ENCODE measurements around the gene WNT3. TPM values are rescaled to one million over a fixed set of nuclear protein-coding genes. Genes with fewer than 3 reads are reported as not detected.

Gene WNT3
- total and polyA plus RNA-seq, 4 donors, result 0.74 to 2.9 (median 1.4) TPM

GRCh38 chr17:46783031-46783593 lies 35.4 kb downstream of the WNT3 start:
- H3K9ac ChIP-seq (ENCODE audit: insufficient read depth in 1 of 2, low read length in 2 of 2), result no peak overlapping the region
- H3K4me3 ChIP-seq, result no peak overlapping the region
- H3K27me3 ChIP-seq (ENCODE audit: control insufficient read depth in 3 of 3, insufficient read depth in 3 of 3, low read length in 2 of 3), result peaks cover 0 to 6% (median 0%) of the 10 kb centered on the region in 3 donors
- ATAC-seq (ENCODE audit: insufficient read depth, low FRiP score) (no peak), DNase-seq (no peak)
- H3K27ac ChIP-seq (ENCODE audit: low read depth in 1 of 2, low read length in 1 of 2), result no peak overlapping the region
- peaks cover 0 to 2% (median 0%) of the 10 kb centered on the region in 4 donors for H3K9me3 ChIP-seq (ENCODE audit: control insufficient read depth in 4 of 4, insufficient read depth in 3 of 4, low read length in 3 of 4)
- H3K36me3 ChIP-seq (ENCODE audit: control insufficient read depth in 4 of 4, insufficient read depth in 4 of 4, low read length in 4 of 4), result no peaks in the 10 kb centered on the region
- TF ChIP-seq CTCF (IDR thresholded peaks at IDR 0.05; ENCODE audit: control extremely low read depth, extremely low read depth), result no peak
- no peaks in the 10 kb centered on the region for H3K4me1 ChIP-seq (ENCODE audit: control insufficient read depth in 5 of 5, insufficient read depth in 5 of 5, low read length in 5 of 5)
- 57 to 62% methylated on average over 7 of the region's 7 CpGs for WGBS, 2 donors

GRCh38 chr17:46782250-46782953 lies 36.1 kb downstream of the WNT3 start:
- ATAC-seq (ENCODE audit: insufficient read depth, low FRiP score) (no peak), DNase-seq (no peak)
- Histone ChIP-seq H3K4me1 (ENCODE audit: control insufficient read depth in 5 of 5, insufficient read depth in 5 of 5, low read length in 5 of 5) (no peaks in the 10 kb centered on the region), H3K9ac (ENCODE audit: insufficient read depth in 1 of 2, low read length in 2 of 2) (no peak overlapping the region), H3K27me3 (ENCODE audit: control insufficient read depth in 3 of 3, insufficient read depth in 3 of 3, low read length in 2 of 3) (peaks cover 0 to 6% (median 0%) of the 10 kb centered on the region in 3 donors), H3K36me3 (ENCODE audit: control insufficient read depth in 4 of 4, insufficient read depth in 4 of 4, low read length in 4 of 4) (no peaks in the 10 kb centered on the region), H3K4me3 (no peak overlapping the region), H3K27ac (ENCODE audit: low read depth in 1 of 2, low read length in 1 of 2) (no peak overlapping the region), H3K9me3 (ENCODE audit: control insufficient read depth in 4 of 4, insufficient read depth in 3 of 4, low read length in 3 of 4) (peaks cover 0 to 2% (median 0%) of the 10 kb centered on the region in 4 donors)
- peak; percentile 18 for TF ChIP-seq CTCF (IDR thresholded peaks at IDR 0.05; ENCODE audit: control extremely low read depth, extremely low read depth)
- 71 to 74% methylated on average over 9 of the region's 9 CpGs for WGBS, 2 donors

- 93 to 96% methylated on average over 5 of the region's 5 CpGs for WGBS, 2 donors
- H3K27me3 ChIP-seq (ENCODE audit: control insufficient read depth in 3 of 3, insufficient read depth in 3 of 3, low read length in 2 of 3), result peaks cover 0 to 6% (median 0%) of the 10 kb centered on the region in 3 donors
- H3K9me3 ChIP-seq (ENCODE audit: control insufficient read depth in 4 of 4, insufficient read depth in 3 of 4, low read length in 3 of 4), result peaks cover 0 to 2% (median 0%) of the 10 kb centered on the region in 4 donors
- no peak overlapping the region for H3K4me3 ChIP-seq
- H3K36me3 ChIP-seq (ENCODE audit: control insufficient read depth in 4 of 4, insufficient read depth in 4 of 4, low read length in 4 of 4), result no peaks in the 10 kb centered on the region
- no peak for DNase-seq
- TF ChIP-seq CTCF (IDR thresholded peaks at IDR 0.05; ENCODE audit: control extremely low read depth, extremely low read depth), result no peak
- no peak overlapping the region for H3K27ac ChIP-seq (ENCODE audit: low read depth in 1 of 2, low read length in 1 of 2)
- no peaks in the 10 kb centered on the region for H3K4me1 ChIP-seq (ENCODE audit: control insufficient read depth in 5 of 5, insufficient read depth in 5 of 5, low read length in 5 of 5)
- no peak for ATAC-seq (ENCODE audit: insufficient read depth, low FRiP score)
- no peak overlapping the region for H3K9ac ChIP-seq (ENCODE audit: insufficient read depth in 1 of 2, low read length in 2 of 2)
Observed at GRCh38 chr17:46780003-46780373, 38.5 kb downstream of the WNT3 start.
